Dedifferentiated amniotic fluid mesenchymal stem cell (primary cell): ENCODE data around the gene KDM2B.

Experiments used
- DNase-seq: peaks from one replicate; pipeline ENCODE4 v3.0.0-alpha.2; 2016; ENCODE audit errors: extremely low spot score

The KDM2B gene

GRCh38 chr12:121530600-121531355, 50.0 kb downstream of the KDM2B start:
- DNase-seq = peak; percentile 33

- no peak for DNase-seq
Observed at GRCh38 chr12:121529184-121529583, 51.6 kb downstream of the KDM2B start.

- no peak for DNase-seq
Observed at GRCh38 chr12:121525411-121525810, 55.4 kb downstream of the KDM2B start.

- no peak for DNase-seq
Observed at GRCh38 chr12:121524196-121524916, 56.5 kb downstream of the KDM2B start.

GRCh38 chr12:121523741-121524140, 57.1 kb downstream of the KDM2B start:
- DNase-seq = no peak

- DNase-seq = no peak
Observed at GRCh38 chr12:121522971-121523370, 57.9 kb downstream of the KDM2B start.

- no peak for DNase-seq
Observed at GRCh38 chr12:121520586-121521086, 60.2 kb downstream of the KDM2B start.

GRCh38 chr12:121520119-121520518, 60.7 kb downstream of the KDM2B start:
- DNase-seq = no peak

- DNase-seq = no peak
Observed at GRCh38 chr12:121519227-121519626, 61.6 kb downstream of the KDM2B start.

- DNase-seq = no peak
Observed at GRCh38 chr12:121518656-121519055, 62.2 kb downstream of the KDM2B start.

GRCh38 chr12:121516437-121517011, 64.3 kb downstream of the KDM2B start:
- no peak for DNase-seq

- DNase-seq = no peak
Observed at GRCh38 chr12:121515615-121516014, 65.2 kb downstream of the KDM2B start.

GRCh38 chr12:121514184-121514742, 66.6 kb downstream of the KDM2B start:
- DNase-seq = no peak

GRCh38 chr12:121513464-121514183, 67.2 kb downstream of the KDM2B start:
- no peak for DNase-seq

GRCh38 chr12:121512561-121512960, 68.3 kb downstream of the KDM2B start:
- DNase-seq = no peak

- no peak for DNase-seq
Observed at GRCh38 chr12:121511916-121512315, 68.9 kb downstream of the KDM2B start.

GRCh38 chr12:121509339-121509738, 71.5 kb downstream of the KDM2B start:
- no peak for DNase-seq

GRCh38 chr12:121508533-121508932, 72.3 kb downstream of the KDM2B start:
- DNase-seq = no peak

GRCh38 chr12:121507984-121508383, 72.8 kb downstream of the KDM2B start:
- no peak for DNase-seq

GRCh38 chr12:121507245-121507644, 73.6 kb downstream of the KDM2B start:
- no peak for DNase-seq

- DNase-seq = no peak
Observed at GRCh38 chr12:121505513-121505912, 75.3 kb downstream of the KDM2B start.

GRCh38 chr12:121504505-121504904, 76.3 kb downstream of the KDM2B start:
- DNase-seq = no peak
